ENCODE results near the gene MKRN1.
"Not testable (repeated sequence)": the region's sequence is repeated elsewhere in the genome, so short reads cannot be mapped to it uniquely, and the experiment has no call there.

Gene MKRN1

GRCh38 chr7:140479062-140479738 is at the start of gene MKRN1:
Gene MKRN1 (minus strand): TSS chr7:140479505. CDS start chr7:140479344, 161 bp downstream.
- peak; percentile 98 for DNase-seq

GRCh38 chr7:140526787-140527664 is 47.7 kb upstream of the MKRN1 start:
- no peak for DNase-seq

- no peak for DNase-seq
Observed at GRCh38 chr7:140526214-140526613, 46.9 kb upstream of the MKRN1 start.

GRCh38 chr7:140525743-140526142 is 46.4 kb upstream of the MKRN1 start:
- DNase-seq, result no peak

- DNase-seq, result no peak
Observed at GRCh38 chr7:140521421-140521820, 42.1 kb upstream of the MKRN1 start.

- DNase-seq, result no peak
Observed at GRCh38 chr7:140519007-140519399, 39.7 kb upstream of the MKRN1 start.

GRCh38 chr7:140518370-140519006 is 39.2 kb upstream of the MKRN1 start:
- no peak for DNase-seq

GRCh38 chr7:140517546-140518369 is 38.5 kb upstream of the MKRN1 start:
- DNase-seq, result peak; percentile 90

GRCh38 chr7:140512317-140513000 is 33.2 kb upstream of the MKRN1 start:
- DNase-seq, result peak; percentile 79

GRCh38 chr7:140509789-140510188 is 30.5 kb upstream of the MKRN1 start:
- no peak for DNase-seq

- peak; percentile 93 for DNase-seq
Observed at GRCh38 chr7:140507556-140507955, 28.3 kb upstream of the MKRN1 start.

GRCh38 chr7:140506788-140507464 is 27.6 kb upstream of the MKRN1 start:
- peak; percentile 99 for DNase-seq

- peak; percentile 47 for DNase-seq
Observed at GRCh38 chr7:140501966-140502365, 22.7 kb upstream of the MKRN1 start.

- DNase-seq, result not testable (repeated sequence)
Observed at GRCh38 chr7:140497807-140498206, 18.5 kb upstream of the MKRN1 start.

- DNase-seq, result no peak
Observed at GRCh38 chr7:140497241-140497769, 18.0 kb upstream of the MKRN1 start.

- DNase-seq, result no peak
Observed at GRCh38 chr7:140495514-140496097, 16.3 kb upstream of the MKRN1 start.

- no peak for DNase-seq
Observed at GRCh38 chr7:140494867-140495266, 15.6 kb upstream of the MKRN1 start.

- DNase-seq, result no peak
Observed at GRCh38 chr7:140489026-140489359, 9.7 kb upstream of the MKRN1 start.

- no peak for DNase-seq
Observed at GRCh38 chr7:140485500-140486265, 6.4 kb upstream of the MKRN1 start.

GRCh38 chr7:140484951-140485499 is 5.7 kb upstream of the MKRN1 start:
- no peak for DNase-seq
